H9 (cell line): ENCODE results near the gene HCFC1. TPM values are rescaled to one million over a fixed set of nuclear protein-coding genes. Genes with fewer than 3 reads are reported as not detected.

Experiments
- DNase-seq: peaks from one replicate; pipeline ENCODE4 v3.0.0-alpha.2; 2017
- H2AFZ ChIP-seq: one replicate; pipeline ENCODE4 v1.6.1; 2013; ENCODE audit warnings: mild to moderate bottlenecking, low read length, control low read depth, moderate library complexity
- H2AK5ac ChIP-seq: 2 replicates; pipeline ENCODE4 v1.6.1; 2013; ENCODE audit warnings: low read length, control low read depth, mixed read lengths; ENCODE audit not compliant: insufficient read length
- H2BK120ac ChIP-seq: one replicate; pipeline ENCODE4 v1.6.1; 2013; ENCODE audit warnings: low read depth, mild to moderate bottlenecking, low read length, control low read depth, inconsistent platforms; ENCODE audit not compliant: poor library complexity, severe bottlenecking
- H2BK12ac ChIP-seq: 2 replicates; pipeline ENCODE4 v1.6.1; 2013; ENCODE audit warnings: low read length, control low read depth, mixed read lengths, low read depth; ENCODE audit not compliant: insufficient read length
- H2BK15ac ChIP-seq: 2 replicates; pipeline ENCODE4 v1.6.1; 2013; ENCODE audit warnings: low read depth, low read length, control low read depth
- H2BK20ac ChIP-seq: one replicate; pipeline ENCODE4 v1.6.1; 2013; ENCODE audit warnings: low read depth, mild to moderate bottlenecking, low read length, control low read depth, inconsistent platforms; ENCODE audit not compliant: poor library complexity, severe bottlenecking
- H2BK5ac ChIP-seq: 2 replicates; pipeline ENCODE4 v1.6.1; 2013; ENCODE audit warnings: low read length, control low read depth, mixed read lengths; ENCODE audit not compliant: insufficient read length
- H3K14ac ChIP-seq: 2 replicates; pipeline ENCODE4 v1.6.1; 2013; ENCODE audit warnings: low read length, control low read depth; ENCODE audit not compliant: insufficient read depth
- H3K18ac ChIP-seq: 2 replicates; pipeline ENCODE4 v1.6.1; 2013; ENCODE audit warnings: low read depth, mild to moderate bottlenecking, mixed read lengths, low read length, control low read depth; ENCODE audit not compliant: insufficient read length
- H3K23ac ChIP-seq: 2 replicates; pipeline ENCODE4 v1.6.1; 2013; ENCODE audit warnings: low read length, control low read depth, mixed read lengths, low read depth; ENCODE audit not compliant: insufficient read length
- H3K23me2 ChIP-seq: 2 replicates; pipeline ENCODE4 v1.6.1; 2013; ENCODE audit warnings: low read depth, mild to moderate bottlenecking, mixed read lengths, low read length, control low read depth; ENCODE audit not compliant: insufficient read length, poor library complexity, severe bottlenecking
- H3K27ac ChIP-seq: 2 replicates; pipeline ENCODE4 v1.5.1; 2013; ENCODE audit warnings: low read length, control low read depth, mixed read lengths, low read depth; ENCODE audit not compliant: insufficient read length
- H3K27me3 ChIP-seq: 2 replicates; pipeline ENCODE4 v1.6.1; 2013; ENCODE audit warnings: low read length, control low read depth, inconsistent platforms; ENCODE audit not compliant: insufficient read depth
- H3K4ac ChIP-seq: 2 replicates; pipeline ENCODE4 v1.6.1; 2013; ENCODE audit warnings: low read depth, mild to moderate bottlenecking, control low read depth, inconsistent platforms, low read length, moderate library complexity
- H3K4me1 ChIP-seq: 2 replicates; pipeline ENCODE4 v1.6.1; 2013; ENCODE audit warnings: low read length, control low read depth, inconsistent platforms; ENCODE audit not compliant: insufficient read depth
- H3K4me2 ChIP-seq: 2 replicates; pipeline ENCODE4 v1.6.1; 2013; ENCODE audit warnings: low read length, control low read depth, mixed read lengths; ENCODE audit not compliant: insufficient read length, insufficient read depth
- H3K56ac ChIP-seq: 2 replicates; pipeline ENCODE4 v1.6.1; 2013; ENCODE audit warnings: low read depth, mild to moderate bottlenecking, mixed read lengths, low read length, control low read depth; ENCODE audit not compliant: insufficient read length
- H3K79me1 ChIP-seq: 2 replicates; pipeline ENCODE4 v1.6.1; 2013; ENCODE audit warnings: low read depth, mild to moderate bottlenecking, moderate library complexity, low read length, control low read depth, inconsistent platforms; ENCODE audit not compliant: insufficient read depth, poor library complexity, severe bottlenecking
- H3K79me2 ChIP-seq: 2 replicates; pipeline ENCODE4 v1.6.1; 2013; ENCODE audit warnings: low read length, control low read depth, inconsistent platforms; ENCODE audit not compliant: insufficient read depth
- H3K9ac ChIP-seq: 2 replicates; pipeline ENCODE4 v1.6.1; 2013; ENCODE audit warnings: low read length, control low read depth, mixed read lengths; ENCODE audit not compliant: insufficient read length; ENCODE audit errors: extremely low read depth
- H3K9me3 ChIP-seq: one replicate; pipeline ENCODE4 v1.6.1; 2013; ENCODE audit warnings: low read depth, low read length, inconsistent platforms; ENCODE audit not compliant: control insufficient read depth
- H3T11ph ChIP-seq: one replicate; pipeline ENCODE4 v1.6.1; 2013; ENCODE audit warnings: mild to moderate bottlenecking, low read length, control low read depth, inconsistent platforms
- H4K20me1 ChIP-seq: one replicate; pipeline ENCODE4 v1.6.1; 2013; ENCODE audit not compliant: control insufficient read depth, insufficient read length, insufficient read depth
- H4K5ac ChIP-seq: 2 replicates; pipeline ENCODE4 v1.6.1; 2013; ENCODE audit warnings: low read depth, mild to moderate bottlenecking, mixed read lengths, low read length, control low read depth; ENCODE audit not compliant: insufficient read length
- H4K8ac ChIP-seq: replicated peaks from 2 replicates; pipeline ENCODE4 v1.6.1; 2013; ENCODE audit warnings: low read length, control low read depth, mixed read lengths, low read depth; ENCODE audit not compliant: insufficient read length
- H4K91ac ChIP-seq: 2 replicates; pipeline ENCODE4 v1.6.1; 2013; ENCODE audit warnings: low read depth, mild to moderate bottlenecking, moderate library complexity, mixed read lengths, low read length, control low read depth; ENCODE audit not compliant: insufficient read length
- H3K27ac Mint-ChIP-seq, 3 experiments: 2 replicates in 2 of 3; 3 replicates in 1 of 3; pipeline ENCODE4 v1.8.0; 2020 to 2021; ENCODE audit warnings: mixed read lengths in 3 of 3, mild to moderate bottlenecking in 1 of 3, moderate library complexity in 1 of 3
- H3K27me3 Mint-ChIP-seq: 2 replicates; pipeline ENCODE4 v1.8.0; 2021; ENCODE audit warnings: low read depth, mild to moderate bottlenecking, moderate library complexity, mixed read lengths
- H3K36me3 Mint-ChIP-seq, 3 experiments: 2 replicates in 2 of 3; 3 replicates in 1 of 3; pipeline ENCODE4 v1.8.0; 2020 to 2021; ENCODE audit warnings: low read depth in 3 of 3, mixed read lengths in 3 of 3; ENCODE audit not compliant: insufficient read depth in 1 of 3
- H3K4me1 Mint-ChIP-seq, 2 experiments: 2 replicates each; pipeline ENCODE4 v1.8.0; 2020; ENCODE audit warnings: mixed read lengths in 2 of 2
- H3K4me3 Mint-ChIP-seq, 2 experiments: 2 replicates in 1 of 2; 3 replicates in 1 of 2; pipeline ENCODE4 v1.8.0; 2020 to 2021; ENCODE audit warnings: mild to moderate bottlenecking in 2 of 2, mixed read lengths in 2 of 2, moderate library complexity in 1 of 2
- H3K9me3 Mint-ChIP-seq, 2 experiments: 2 replicates in 1 of 2; 3 replicates in 1 of 2; pipeline ENCODE4 v1.8.0; 2020; ENCODE audit warnings: mild to moderate bottlenecking in 2 of 2, mixed read lengths in 2 of 2, moderate library complexity in 1 of 2
- CTCF ChIP-seq: fragments of 200-600 bp; sonication (generic); conservative IDR thresholded peaks from 3 replicates; pipeline ENCODE4 v1.8.0; 2021; ENCODE audit warnings: antibody characterized with exemption, mild to moderate bottlenecking
- WGBS: extraction: QIAGEN DNeasy Blood & Tissue Kit; methylation state at CpG from one replicate; pipeline ENCODE4 v1.1.7; 2013; ENCODE audit warnings: missing lambda C conversion rate, low lambda C conversion rate, mixed read lengths; ENCODE audit not compliant: insufficient read length; ENCODE audit errors: extremely low coverage; 5-methylcytosine and 5-hydroxymethylcytosine counted together
- total RNA-seq: library from RNA; stranded (reverse); gene quantifications from 2 replicates; pipeline ENCODE4 v1.2.1, GENCODE V29; 2021

Gene HCFC1
- total RNA-seq, 1 experiment from 2014 or later = 144 TPM

GRCh38 chrX:153944140-153944799 is 27.3 kb downstream of the HCFC1 start, which contains the start of gene RENBP:
Gene RENBP, minus strand, starts transcription at chrX:153944643. Its CDS starts 33 bp downstream, at chrX:153944610.
- H3K4me3 Mint-ChIP-seq = peak within 1 kb of the TSS; percentile 47 to 71; a peak in 3 of 5 replicates
- peaks cover 9 to 28% (median 18%) of the 10 kb centered on the region in 3 experiments for H3K36me3 Mint-ChIP-seq
- Histone ChIP-seq H3K23ac (no peak within 1 kb of the TSS), H3K79me2 (no peaks in the 10 kb centered on the region), H3K23me2 (no peaks in the 10 kb centered on the region), H4K20me1 (no peaks in the 10 kb centered on the region), H2BK5ac (no peak within 1 kb of the TSS), H2BK120ac (no peak within 1 kb of the TSS), H3K4ac (no peak within 1 kb of the TSS), H3K4me2 (no peak within 1 kb of the TSS), H2BK20ac (no peak within 1 kb of the TSS), H4K5ac (no peak within 1 kb of the TSS), H2BK12ac (no peak within 1 kb of the TSS), H3K27ac (no peak within 1 kb of the TSS), H4K8ac (no peak within 1 kb of the TSS), H3T11ph (no peak within 1 kb of the TSS), H3K9me3 (no peaks in the 10 kb centered on the region), H3K4me1 (no peaks in the 10 kb centered on the region), H2BK15ac (no peak within 1 kb of the TSS), H3K79me1 (no peaks in the 10 kb centered on the region), H3K18ac (no peak within 1 kb of the TSS), H3K14ac (0 out of 2 replicates have a peak within 1 kb of the TSS, but pooled peaks have one; percentile 5), H3K9ac (no peak within 1 kb of the TSS), H2AK5ac (no peak within 1 kb of the TSS), H3K56ac (no peak within 1 kb of the TSS), H4K91ac (no peak within 1 kb of the TSS), H3K27me3 (no peaks in the 10 kb centered on the region), H2AFZ (no peak within 1 kb of the TSS)
- DNase-seq = peak; percentile 67
- H3K4me1 Mint-ChIP-seq = peaks cover 15 to 39% of the 10 kb centered on the region in 2 experiments
- WGBS = no CpG with 5 or more reads among the region's 31 CpGs
- H3K9me3 Mint-ChIP-seq = peaks cover 19 to 28% of the 10 kb centered on the region in 2 experiments
- H3K27ac Mint-ChIP-seq = peak within 1 kb of the TSS in 1 of 3 experiments; percentile 35; a peak in 1 of 7 replicates
- H3K27me3 Mint-ChIP-seq = no peaks in the 10 kb centered on the region
- TF ChIP-seq CTCF = no peak
